Neural progenitor cell (in vitro differentiated cells): ENCODE results near the gene MAK. TPM values are rescaled to one million over a fixed set of nuclear protein-coding genes. Genes with fewer than 3 reads are reported as not detected.
"Not testable (repeated sequence)": the region's sequence is repeated elsewhere in the genome, so short reads cannot be mapped to it uniquely, and the experiment has no call there.

Source experiments
- DNase-seq: peaks from one replicate; pipeline ENCODE4 v3.0.0-alpha.2; 2016; ENCODE audit warnings: low spot score
- H2AFZ ChIP-seq: fragments of 200-600 bp; sonication (generic); replicated peaks from 2 replicates; pipeline ENCODE4 v1.6.1; 2016; ENCODE audit warnings: antibody characterized with exemption
- H3F3A ChIP-seq: fragments of 200-600 bp; sonication (generic); 2 replicates; pipeline ENCODE4 v1.6.1; 2016; ENCODE audit warnings: antibody characterized with exemption, low read depth
- H3K27ac ChIP-seq: fragments of 200-600 bp; sonication (generic); 2 replicates; pipeline ENCODE4 v1.5.1; 2016; ENCODE audit warnings: mild to moderate bottlenecking
- H3K27me3 ChIP-seq: fragments of 200-600 bp; sonication (generic); 2 replicates; pipeline ENCODE4 v1.6.1; 2016; ENCODE audit warnings: mild to moderate bottlenecking, moderate library complexity
- H3K36me3 ChIP-seq: fragments of 200-600 bp; sonication (generic); 2 replicates; pipeline ENCODE4 v1.5.1; 2016
- H3K4me1 ChIP-seq: fragments of 200-600 bp; sonication (generic); 2 replicates; pipeline ENCODE4 v1.6.1; 2016; ENCODE audit warnings: mixed run types
- H3K4me2 ChIP-seq: fragments of 200-600 bp; sonication (generic); 2 replicates; pipeline ENCODE4 v1.6.1; 2016
- H3K4me3 ChIP-seq: fragments of 200-600 bp; sonication (generic); 2 replicates; pipeline ENCODE4 v1.5.1; 2016
- H3K79me2 ChIP-seq: fragments of 200-600 bp; sonication (generic); 2 replicates; pipeline ENCODE4 v1.6.1; 2016; ENCODE audit warnings: low read depth
- H3K9ac ChIP-seq: fragments of 200-600 bp; sonication (generic); 2 replicates; pipeline ENCODE4 v1.6.1; 2016
- H3K9me3 ChIP-seq: fragments of 200-600 bp; sonication (generic); 2 replicates; pipeline ENCODE4 v1.5.1; 2016; ENCODE audit warnings: low read depth
- H4K20me1 ChIP-seq: fragments of 200-600 bp; sonication (generic); 2 replicates; pipeline ENCODE4 v1.6.1; 2016; ENCODE audit warnings: low read depth
- H3K27ac Mint-ChIP-seq: 3 replicates; pipeline ENCODE4 v1.8.0; 2021; ENCODE audit warnings: mixed read lengths
- H3K27me3 Mint-ChIP-seq: 2 replicates; pipeline ENCODE4 v1.8.0; 2022; ENCODE audit warnings: low read depth, mild to moderate bottlenecking, inconsistent platforms, moderate library complexity, mixed read lengths; ENCODE audit not compliant: insufficient read depth
- H3K36me3 Mint-ChIP-seq: 3 replicates; pipeline ENCODE4 v1.8.0; 2021; ENCODE audit warnings: mixed read lengths
- H3K4me1 Mint-ChIP-seq: 3 replicates; pipeline ENCODE4 v1.8.0; 2021; ENCODE audit warnings: mixed read lengths
- H3K4me3 Mint-ChIP-seq: 3 replicates; pipeline ENCODE4 v1.8.0; 2021; ENCODE audit warnings: mild to moderate bottlenecking, moderate library complexity, mixed read lengths
- H3K9me3 Mint-ChIP-seq: 3 replicates; pipeline ENCODE4 v1.8.0; 2020; ENCODE audit warnings: mixed read lengths
- CTCF ChIP-seq: fragments of 200-600 bp; sonication (generic); IDR thresholded peaks from 2 replicates; pipeline ENCODE4 v1.5.1; 2017; ENCODE audit warnings: antibody characterized with exemption, mild to moderate bottlenecking
- EZH2 ChIP-seq: fragments of 200-600 bp; sonication (generic); IDR thresholded peaks from 2 replicates; pipeline ENCODE4 v1.6.1; 2017; ENCODE audit warnings: antibody characterized with exemption, mild to moderate bottlenecking, moderate library complexity
- EZH2phosphoT487 ChIP-seq: fragments of 200-600 bp; sonication (generic); IDR thresholded peaks from 2 replicates; pipeline ENCODE4 v1.6.1; 2017; ENCODE audit warnings: antibody characterized with exemption
- total RNA-seq: library from RNA; depleted of rRNA; stranded (reverse); fragments of >200 nt; gene quantifications from 2 replicates; pipeline ENCODE4 v1.2.3, GENCODE V29; 2015; ENCODE audit warnings: low replicate concordance

The MAK gene
- total RNA-seq, 1 donor from 2014 or later = 4.2 TPM

GRCh38 chr6:10745116-10745515, 93.2 kb downstream of the MAK start:
- Histone ChIP-seq H3K27ac (no peak overlapping the region), H4K20me1 (peaks cover 19% of the 10 kb centered on the region), H3K4me3 (no peak overlapping the region), H3K27me3 (no peaks in the 10 kb centered on the region), H3F3A (peaks cover 11% of the 10 kb centered on the region), H3K9me3 (no peaks in the 10 kb centered on the region), H3K79me2 (peaks cover 25% of the 10 kb centered on the region), H3K9ac (no peak overlapping the region), H3K4me1 (peaks cover 26% of the 10 kb centered on the region), H3K4me2 (no peak overlapping the region), H3K36me3 (no peaks in the 10 kb centered on the region), H2AFZ (no peak overlapping the region)
- no peak for DNase-seq
- Mint-ChIP-seq H3K27ac (no peak overlapping the region), H3K4me1 (peaks cover 20% of the 10 kb centered on the region), H3K36me3 (peaks cover 3% of the 10 kb centered on the region), H3K9me3 (no peaks in the 10 kb centered on the region), H3K4me3 (no peak overlapping the region), H3K27me3 (peaks cover 5% of the 10 kb centered on the region)
- TF ChIP-seq CTCF (no peak), EZH2phosphoT487 (no peak), EZH2 (no peak)

GRCh38 chr6:10743515-10743914, 94.8 kb downstream of the MAK start:
- TF ChIP-seq CTCF (no peak), EZH2phosphoT487 (no peak), EZH2 (no peak)
- Histone ChIP-seq H3K9me3 (no peaks in the 10 kb centered on the region), H3K4me1 (peaks cover 13% of the 10 kb centered on the region), H3K79me2 (peaks cover 9% of the 10 kb centered on the region), H3K27ac (no peak overlapping the region), H3K27me3 (no peaks in the 10 kb centered on the region), H4K20me1 (peaks cover 4% of the 10 kb centered on the region), H3K36me3 (no peaks in the 10 kb centered on the region), H3F3A (peaks cover 11% of the 10 kb centered on the region), H3K9ac (no peak overlapping the region), H2AFZ (no peak overlapping the region), H3K4me3 (no peak overlapping the region), H3K4me2 (no peak overlapping the region)
- Mint-ChIP-seq H3K4me1 (peaks cover 8% of the 10 kb centered on the region), H3K27ac (no peak overlapping the region), H3K27me3 (peaks cover 5% of the 10 kb centered on the region), H3K4me3 (no peak overlapping the region), H3K9me3 (no peaks in the 10 kb centered on the region), H3K36me3 (peaks cover 2% of the 10 kb centered on the region)
- DNase-seq = no peak

- Histone ChIP-seq H4K20me1 (no peaks in the 10 kb centered on the region), H3K4me2 (no peak overlapping the region), H3K27ac (no peak overlapping the region), H3K79me2 (no peaks in the 10 kb centered on the region), H3K9me3 (no peaks in the 10 kb centered on the region), H3K9ac (no peak overlapping the region), H3K4me3 (no peak overlapping the region), H2AFZ (no peak overlapping the region), H3K36me3 (no peaks in the 10 kb centered on the region), H3F3A (peaks cover 11% of the 10 kb centered on the region), H3K27me3 (no peaks in the 10 kb centered on the region), H3K4me1 (peaks cover 10% of the 10 kb centered on the region)
- TF ChIP-seq CTCF (no peak), EZH2 (no peak), EZH2phosphoT487 (no peak)
- peaks cover 2% of the 10 kb centered on the region for H3K36me3 Mint-ChIP-seq
- H3K9me3 Mint-ChIP-seq = no peaks in the 10 kb centered on the region
- H3K4me1 Mint-ChIP-seq = peaks cover 6% of the 10 kb centered on the region
- H3K4me3 Mint-ChIP-seq = no peak overlapping the region
- no peaks in the 10 kb centered on the region for H3K27me3 Mint-ChIP-seq
- H3K27ac Mint-ChIP-seq = no peak overlapping the region
- no peak for DNase-seq
Observed at GRCh38 chr6:10742251-10742650, 96.1 kb downstream of the MAK start.

- H3K9me3 Mint-ChIP-seq, H3K27ac Mint-ChIP-seq, H3K79me2 ChIP-seq, H3K4me1 Mint-ChIP-seq, H3K4me1 ChIP-seq, H3F3A ChIP-seq, H3K4me3 ChIP-seq, H3K27ac ChIP-seq, H3K4me2 ChIP-seq, H3K36me3 ChIP-seq, H3K9ac ChIP-seq, H2AFZ ChIP-seq, H4K20me1 ChIP-seq, H3K9me3 ChIP-seq, H3K36me3 Mint-ChIP-seq, H3K27me3 ChIP-seq, H3K27me3 Mint-ChIP-seq, H3K4me3 Mint-ChIP-seq, DNase-seq: not testable (repeated sequence)
Observed at GRCh38 chr6:10741643-10742042, 96.7 kb downstream of the MAK start.
